Caco-2 (cell line): ENCODE data around the gene REXO2. TPM values are rescaled to one million over a fixed set of nuclear protein-coding genes. Genes with fewer than 3 reads are reported as not detected.

Experiments used
- BruUV-seq: library from RNA; stranded (reverse); fragments of 400-500 nt; replicated peaks from 2 replicates; lab custom pipeline; 2021; lab: Mats Ljungman, UMichigan
- CTCF ChIA-PET: fragments of 300-600 bp; sonication (Branson Sonifier 250); formaldehyde crosslinking; loops from one replicate; lab custom pipeline; 2022; ENCODE audit warnings: antibody characterized with exemption; lab: Charles Lee
- POLR2A ChIA-PET: fragments of 300-600 bp; sonication (Branson Sonifier 250); formaldehyde crosslinking; loops from one replicate; lab custom pipeline; 2022; ENCODE audit warnings: antibody characterized with exemption; lab: Charles Lee
- DNase-seq, 2 experiments: peaks; one replicate each; pipeline versions ENCODE4 v3.0.0 to v3.0.0-alpha.2; 2020 to 2022
- H3K27me3 ChIP-seq: replicated peaks from 2 replicates; pipeline ENCODE4 v1.6.0; 2011; ENCODE audit warnings: low read length; ENCODE audit not compliant: control insufficient read depth, insufficient read depth
- H3K36me3 ChIP-seq: 2 replicates; pipeline ENCODE4 v1.5.1; 2011; ENCODE audit warnings: low read length; ENCODE audit not compliant: control insufficient read depth, insufficient read depth
- H3K4me1 ChIP-seq: fragments of 250-450 bp; sonication (Bioruptor Pico); 2 replicates; pipeline ENCODE4 v1.5.1; 2020; ENCODE audit warnings: mild to moderate bottlenecking
- H3K4me3 ChIP-seq: 2 replicates; pipeline ENCODE4 v1.5.1; 2011; ENCODE audit warnings: low read depth, mild to moderate bottlenecking, control low read depth, low read length
- H3K9me3 ChIP-seq: fragments of 250-450 bp; sonication (Bioruptor Pico); 2 replicates; pipeline ENCODE4 v1.5.1; 2020; ENCODE audit warnings: mild to moderate bottlenecking, moderate library complexity
- H3K27ac Mint-ChIP-seq: one replicate; pipeline ENCODE4 v1.8.0; 2022; ENCODE audit warnings: mixed read lengths; ENCODE audit not compliant: unreplicated experiment
- H3K27me3 Mint-ChIP-seq: one replicate; pipeline ENCODE4 v1.8.0; 2022; ENCODE audit warnings: mixed read lengths; ENCODE audit not compliant: insufficient read depth, unreplicated experiment
- H3K36me3 Mint-ChIP-seq: one replicate; pipeline ENCODE4 v1.8.0; 2022; ENCODE audit warnings: mild to moderate bottlenecking, mixed read lengths; ENCODE audit not compliant: insufficient read depth, unreplicated experiment
- H3K4me1 Mint-ChIP-seq: one replicate; pipeline ENCODE4 v1.8.0; 2022; ENCODE audit warnings: low read depth, mixed read lengths; ENCODE audit not compliant: unreplicated experiment
- H3K4me3 Mint-ChIP-seq: one replicate; pipeline ENCODE4 v1.8.0; 2022; ENCODE audit warnings: mild to moderate bottlenecking, moderate library complexity, mixed read lengths; ENCODE audit not compliant: unreplicated experiment
- H3K9me3 Mint-ChIP-seq: one replicate; pipeline ENCODE4 v1.8.0; 2022; ENCODE audit warnings: mixed read lengths; ENCODE audit not compliant: unreplicated experiment
- intact Hi-C: fragments of 100-400 bp; cut with micrococcal nuclease; formaldehyde crosslinking; loops from one replicate; pipeline ENCODE4 v1.10.0; 2022; ENCODE audit not compliant: unreplicated experiment
- total RNA-seq: library from RNA; stranded (reverse); gene quantifications from 2 replicates; pipeline ENCODE4 v1.2.3, GENCODE V29; 2022
- TF ChIP-seq, protein P1 (sequence below), 2 experiments: fragments of 200-600 bp in 1 of 2; IDR thresholded peaks; 1 replicate in 1 of 2; 2 replicates in 1 of 2; pipeline versions ENCODE4 v1.5.1 to v1.8.0; 2011 to 2022; ENCODE audit warnings: antibody characterized with exemption in 1 of 2, control low read depth in 1 of 2, inconsistent platforms in 1 of 2, low read depth in 1 of 2, low read length in 1 of 2, mild to moderate bottlenecking in 1 of 2, moderate library complexity in 1 of 2; ENCODE audit not compliant: insufficient read depth in 1 of 2, severe bottlenecking in 1 of 2, unreplicated experiment in 1 of 2

REXO2 gene
- total RNA-seq, 1 experiment from 2014 or later: 241 TPM

DNA sequence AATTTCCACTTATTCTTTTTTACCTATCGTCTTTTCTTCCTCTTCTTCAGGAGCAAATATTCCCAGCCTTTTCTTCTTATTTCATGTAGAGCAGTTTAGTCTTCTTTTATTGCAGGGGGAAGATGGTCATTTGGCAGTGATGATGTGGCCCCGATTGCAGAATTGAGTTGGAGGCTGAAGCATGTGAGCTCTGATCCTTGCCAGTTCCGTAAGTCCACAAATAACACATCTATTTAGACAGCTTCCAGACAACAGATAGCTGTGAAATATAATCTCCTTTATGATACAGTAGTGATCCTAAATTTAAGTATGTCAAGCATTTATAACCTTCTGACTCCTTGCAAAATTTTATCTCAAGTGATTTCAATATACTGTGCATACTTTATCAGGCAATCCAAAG is 27.5 kb downstream of the REXO2 start:
- intact Hi-C loops: no loop called here
- Histone ChIP-seq H3K27me3 (no peaks in the 10 kb centered on the region), H3K9me3 (no peaks in the 10 kb centered on the region), H3K4me1 (no peaks in the 10 kb centered on the region; the same call in 1 of the 2 replicates), H3K4me3 (no peak overlapping the region), H3K36me3 (no peaks in the 10 kb centered on the region)
- TF ChIP-seq, protein P1, sequence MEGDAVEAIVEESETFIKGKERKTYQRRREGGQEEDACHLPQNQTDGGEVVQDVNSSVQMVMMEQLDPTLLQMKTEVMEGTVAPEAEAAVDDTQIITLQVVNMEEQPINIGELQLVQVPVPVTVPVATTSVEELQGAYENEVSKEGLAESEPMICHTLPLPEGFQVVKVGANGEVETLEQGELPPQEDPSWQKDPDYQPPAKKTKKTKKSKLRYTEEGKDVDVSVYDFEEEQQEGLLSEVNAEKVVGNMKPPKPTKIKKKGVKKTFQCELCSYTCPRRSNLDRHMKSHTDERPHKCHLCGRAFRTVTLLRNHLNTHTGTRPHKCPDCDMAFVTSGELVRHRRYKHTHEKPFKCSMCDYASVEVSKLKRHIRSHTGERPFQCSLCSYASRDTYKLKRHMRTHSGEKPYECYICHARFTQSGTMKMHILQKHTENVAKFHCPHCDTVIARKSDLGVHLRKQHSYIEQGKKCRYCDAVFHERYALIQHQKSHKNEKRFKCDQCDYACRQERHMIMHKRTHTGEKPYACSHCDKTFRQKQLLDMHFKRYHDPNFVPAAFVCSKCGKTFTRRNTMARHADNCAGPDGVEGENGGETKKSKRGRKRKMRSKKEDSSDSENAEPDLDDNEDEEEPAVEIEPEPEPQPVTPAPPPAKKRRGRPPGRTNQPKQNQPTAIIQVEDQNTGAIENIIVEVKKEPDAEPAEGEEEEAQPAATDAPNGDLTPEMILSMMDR (IDR thresholded peaks at IDR 0.05; ENCODE audit: insufficient read depth in 1 of 2, low read depth in 1 of 2, low read length in 1 of 2, severe bottlenecking in 1 of 2, unreplicated experiment in 1 of 2): no peak
- POLR2A ChIA-PET: no interaction called here
- BruUV-seq: no TSS peak
- H3K4me1 Mint-ChIP-seq: no peaks in the 10 kb centered on the region
- no peak for DNase-seq
- H3K4me3 Mint-ChIP-seq: no peak overlapping the region
- CTCF ChIA-PET: no interaction called here
- H3K27me3 Mint-ChIP-seq: no peaks in the 10 kb centered on the region
- no peaks in the 10 kb centered on the region for H3K36me3 Mint-ChIP-seq
- H3K9me3 Mint-ChIP-seq: peaks cover 11% of the 10 kb centered on the region
- no peak overlapping the region for H3K27ac Mint-ChIP-seq

GRCh38 chr11:114472661-114473060 is 33.4 kb downstream of the REXO2 start:
- H3K4me3 ChIP-seq: no peak overlapping the region
- no TSS peak for BruUV-seq
- Mint-ChIP-seq H3K27me3 (peaks cover 3% of the 10 kb centered on the region), H3K36me3 (no peaks in the 10 kb centered on the region), H3K9me3 (no peaks in the 10 kb centered on the region), H3K4me3 (no peak overlapping the region), H3K27ac (no peak overlapping the region), H3K4me1 (no peaks in the 10 kb centered on the region)
- TF ChIP-seq, protein P1 (IDR thresholded peaks at IDR 0.05; ENCODE audit: insufficient read depth in 1 of 2, low read depth in 1 of 2, low read length in 1 of 2, severe bottlenecking in 1 of 2, unreplicated experiment in 1 of 2): no peak
- intact Hi-C loops: no loop called here
- H3K4me1 ChIP-seq: 0 out of 2 replicates have a peak, but pooled peaks cover 1% of the 10 kb centered on the region
- no peaks in the 10 kb centered on the region for H3K36me3 ChIP-seq
- POLR2A ChIA-PET: no interaction called here
- no peak for DNase-seq
- H3K27me3 ChIP-seq: no peaks in the 10 kb centered on the region
- CTCF ChIA-PET: no interaction called here
- H3K9me3 ChIP-seq: no peaks in the 10 kb centered on the region

DNA sequence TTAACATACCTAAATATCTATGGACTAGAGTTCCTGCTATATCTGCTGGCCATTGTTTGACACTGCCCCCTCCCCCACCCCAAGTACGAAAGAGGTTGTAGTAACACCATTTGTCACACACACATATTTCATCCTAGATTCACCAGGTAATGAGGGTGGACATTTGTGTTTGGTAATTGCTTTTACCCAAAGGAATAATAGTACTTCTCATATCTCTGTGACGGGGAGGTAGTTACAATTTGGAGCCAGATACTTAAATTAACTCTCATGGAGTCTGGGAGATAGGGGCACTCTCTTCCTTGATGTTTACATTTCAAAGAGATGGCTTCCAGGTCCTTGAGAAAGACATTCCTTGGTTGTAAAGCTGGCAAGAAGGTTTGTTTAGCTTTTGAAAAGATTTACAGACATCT is 38.7 kb downstream of the REXO2 start:
- Mint-ChIP-seq H3K27me3 (peaks cover 3% of the 10 kb centered on the region), H3K9me3 (peaks cover 10% of the 10 kb centered on the region), H3K36me3 (no peaks in the 10 kb centered on the region), H3K4me1 (no peaks in the 10 kb centered on the region), H3K27ac (no peak overlapping the region), H3K4me3 (no peak overlapping the region)
- H3K4me3 ChIP-seq: no peak overlapping the region
- intact Hi-C loops: loop anchor here (2.0 kb wide), 2 partner anchors 129 to 137 kb away; no protein-coding TSS in a partner anchor
- ChIA-PET CTCF (no interaction called here), POLR2A (no interaction called here)
- no peaks in the 10 kb centered on the region for H3K36me3 ChIP-seq
- no peak for DNase-seq
- H3K4me1 ChIP-seq: 0 out of 2 replicates have a peak, but pooled peaks cover 7% of the 10 kb centered on the region
- H3K27me3 ChIP-seq: no peaks in the 10 kb centered on the region
- no peaks in the 10 kb centered on the region for H3K9me3 ChIP-seq
- BruUV-seq: no TSS peak
- TF ChIP-seq, protein P1 (IDR thresholded peaks at IDR 0.05; ENCODE audit: insufficient read depth in 1 of 2, low read depth in 1 of 2, low read length in 1 of 2, severe bottlenecking in 1 of 2, unreplicated experiment in 1 of 2): no peak
